NOMO-1 (cell line): Measurements from ENCODE around the gene CFAP141.
"Not testable (repeated sequence)": the region's sequence is repeated elsewhere in the genome, so short reads cannot be mapped to it uniquely, and the experiment has no call there.

Experiments used
- DNase-seq, 2 experiments: peaks; one replicate each; lab custom pipeline; 2025; ENCODE audit not compliant: unreplicated experiment in 2 of 2; lab: John Stamatoyannopoulos, UW

The CFAP141 gene

GRCh38 chr1:154206196-154206595 is at the start of gene CFAP141:
CFAP141 (minus strand) TSS chr1:154206333; CDS start chr1:154206307, 26 bp downstream.
- no peak for DNase-seq

GRCh38 chr1:154253671-154254070 is 47.5 kb upstream of the CFAP141 start:
- no peak for DNase-seq

GRCh38 chr1:154241703-154242351 is 35.7 kb upstream of the CFAP141 start:
- DNase-seq: no peak

GRCh38 chr1:154240294-154240833 is 34.2 kb upstream of the CFAP141 start:
- no peak for DNase-seq

GRCh38 chr1:154239491-154239890 is 33.4 kb upstream of the CFAP141 start:
- no peak for DNase-seq

- no peak for DNase-seq
These were observed 31.9 kb upstream of the CFAP141 start for GRCh38 chr1:154237880-154238506.

GRCh38 chr1:154237435-154237834 is 31.3 kb upstream of the CFAP141 start:
- DNase-seq: no peak

GRCh38 chr1:154236855-154237254 is 30.7 kb upstream of the CFAP141 start:
- no peak for DNase-seq

GRCh38 chr1:154233127-154233526 is 27.0 kb upstream of the CFAP141 start:
- DNase-seq: not testable (repeated sequence)

- not testable (repeated sequence) for DNase-seq
These were observed 25.0 kb upstream of the CFAP141 start for GRCh38 chr1:154231112-154231511.

- no peak for DNase-seq
These were observed 19.2 kb upstream of the CFAP141 start for GRCh38 chr1:154225370-154225769.

- DNase-seq: no peak
These were observed 17.5 kb upstream of the CFAP141 start for GRCh38 chr1:154223621-154224020.

GRCh38 chr1:154222918-154223317 is 16.8 kb upstream of the CFAP141 start:
- DNase-seq: no peak

GRCh38 chr1:154222518-154222917 is 16.4 kb upstream of the CFAP141 start:
- no peak for DNase-seq

GRCh38 chr1:154221278-154222001 is 15.3 kb upstream of the CFAP141 start:
- DNase-seq: peak; percentile 13 to 38

- DNase-seq: no peak
These were observed 14.8 kb upstream of the CFAP141 start for GRCh38 chr1:154220970-154221277.

GRCh38 chr1:154220071-154220969 is 14.2 kb upstream of the CFAP141 start, which contains the start of gene UBAP2L:
UBAP2L (plus strand) TSS chr1:154220955; CDS start chr1:154225124, 4,169 bp downstream.
- peak; percentile 98 to 99 for DNase-seq

GRCh38 chr1:154219541-154219940 is 13.4 kb upstream of the CFAP141 start:
- DNase-seq: peak in 1 of 2 experiments; percentile 43

GRCh38 chr1:154218545-154218944 is 12.4 kb upstream of the CFAP141 start:
- DNase-seq: no peak

- no peak for DNase-seq
These were observed 7.1 kb upstream of the CFAP141 start for GRCh38 chr1:154213274-154213673.

- DNase-seq: no peak
These were observed 6.0 kb upstream of the CFAP141 start for GRCh38 chr1:154212083-154212482.
